ENCODE data around the gene GEMIN8.

Gene GEMIN8

GRCh38 chrX:14050709-14051108, 21.0 kb upstream of the GEMIN8 start:
- Histone ChIP-seq H3K9me3 (ENCODE audit: control insufficient read depth in 5 of 5, low read length in 5 of 5) (peaks cover 0 to 5% (median 0%) of the 10 kb centered on the region in 5 donors), H3K9ac (ENCODE audit: low read length in 5 of 5) (no peak overlapping the region), H3K27me3 (ENCODE audit: control insufficient read depth in 5 of 5, insufficient read depth in 4 of 5, low read length in 5 of 5) (peaks cover 0 to 28% (median 9%) of the 10 kb centered on the region in 5 donors), H3K4me1 (ENCODE audit: control insufficient read depth in 5 of 5, insufficient read depth in 5 of 5, low read length in 5 of 5) (no peaks in the 10 kb centered on the region), H3K36me3 (ENCODE audit: control insufficient read depth in 5 of 5, insufficient read depth in 5 of 5, low read length in 5 of 5) (no peaks in the 10 kb centered on the region), H3K27ac (ENCODE audit: low read depth, low read length) (no peak overlapping the region), H3K4me3 (ENCODE audit: low read depth in 1 of 5, low read length in 5 of 5) (no peak overlapping the region)

- H3K27me3 ChIP-seq (ENCODE audit: control insufficient read depth in 5 of 5, insufficient read depth in 4 of 5, low read length in 5 of 5) = peaks cover 0 to 12% (median 5%) of the 10 kb centered on the region in 5 donors
- H3K4me3 ChIP-seq (ENCODE audit: low read depth in 1 of 5, low read length in 5 of 5) = no peak overlapping the region
- H3K4me1 ChIP-seq (ENCODE audit: control insufficient read depth in 5 of 5, insufficient read depth in 5 of 5, low read length in 5 of 5) = no peaks in the 10 kb centered on the region
- H3K9ac ChIP-seq (ENCODE audit: low read length in 5 of 5) = no peak overlapping the region
- no peak overlapping the region for H3K27ac ChIP-seq (ENCODE audit: low read depth, low read length)
- no peaks in the 10 kb centered on the region for H3K9me3 ChIP-seq (ENCODE audit: control insufficient read depth in 5 of 5, low read length in 5 of 5)
- H3K36me3 ChIP-seq (ENCODE audit: control insufficient read depth in 5 of 5, insufficient read depth in 5 of 5, low read length in 5 of 5) = no peaks in the 10 kb centered on the region
Measured at GRCh38 chrX:14043209-14043608, 13.5 kb upstream of the GEMIN8 start.

- Histone ChIP-seq H3K4me1 (ENCODE audit: control insufficient read depth in 5 of 5, insufficient read depth in 5 of 5, low read length in 5 of 5) (no peaks in the 10 kb centered on the region), H3K9me3 (ENCODE audit: control insufficient read depth in 5 of 5, low read length in 5 of 5) (no peaks in the 10 kb centered on the region), H3K27me3 (ENCODE audit: control insufficient read depth in 5 of 5, insufficient read depth in 4 of 5, low read length in 5 of 5) (peaks cover 0 to 10% (median 4%) of the 10 kb centered on the region in 5 donors), H3K4me3 (ENCODE audit: low read depth in 1 of 5, low read length in 5 of 5) (no peak overlapping the region), H3K27ac (ENCODE audit: low read depth, low read length) (no peak overlapping the region), H3K9ac (ENCODE audit: low read length in 5 of 5) (no peak overlapping the region), H3K36me3 (ENCODE audit: control insufficient read depth in 5 of 5, insufficient read depth in 5 of 5, low read length in 5 of 5) (no peaks in the 10 kb centered on the region)
Measured at GRCh38 chrX:14039344-14039743, 9.7 kb upstream of the GEMIN8 start.

- Histone ChIP-seq H3K9ac (ENCODE audit: low read length in 5 of 5) (no peak overlapping the region), H3K27me3 (ENCODE audit: control insufficient read depth in 5 of 5, insufficient read depth in 4 of 5, low read length in 5 of 5) (peaks cover 0 to 10% (median 5%) of the 10 kb centered on the region in 5 donors), H3K4me1 (ENCODE audit: control insufficient read depth in 5 of 5, insufficient read depth in 5 of 5, low read length in 5 of 5) (no peaks in the 10 kb centered on the region), H3K27ac (ENCODE audit: low read depth, low read length) (no peak overlapping the region), H3K9me3 (ENCODE audit: control insufficient read depth in 5 of 5, low read length in 5 of 5) (no peaks in the 10 kb centered on the region), H3K36me3 (ENCODE audit: control insufficient read depth in 5 of 5, insufficient read depth in 5 of 5, low read length in 5 of 5) (no peaks in the 10 kb centered on the region), H3K4me3 (ENCODE audit: low read depth in 1 of 5, low read length in 5 of 5) (no peak overlapping the region)
Measured at GRCh38 chrX:14038375-14039085, 8.8 kb upstream of the GEMIN8 start.

- Histone ChIP-seq H3K9ac (ENCODE audit: low read length in 5 of 5) (no peak overlapping the region), H3K36me3 (ENCODE audit: control insufficient read depth in 5 of 5, insufficient read depth in 5 of 5, low read length in 5 of 5) (no peaks in the 10 kb centered on the region), H3K9me3 (ENCODE audit: control insufficient read depth in 5 of 5, low read length in 5 of 5) (no peaks in the 10 kb centered on the region), H3K27me3 (ENCODE audit: control insufficient read depth in 5 of 5, insufficient read depth in 4 of 5, low read length in 5 of 5) (peaks cover 0 to 4% (median 0%) of the 10 kb centered on the region in 5 donors), H3K27ac (ENCODE audit: low read depth, low read length) (no peak overlapping the region), H3K4me1 (ENCODE audit: control insufficient read depth in 5 of 5, insufficient read depth in 5 of 5, low read length in 5 of 5) (peaks cover 0 to 27% (median 23%) of the 10 kb centered on the region in 5 donors), H3K4me3 (ENCODE audit: low read depth in 1 of 5, low read length in 5 of 5) (no peak overlapping the region)
Measured at GRCh38 chrX:14032406-14032805, 2.7 kb upstream of the GEMIN8 start.

GRCh38 chrX:14030174-14030530, 460 bp upstream of the GEMIN8 start:
- H3K4me1 ChIP-seq (ENCODE audit: control insufficient read depth in 5 of 5, insufficient read depth in 5 of 5, low read length in 5 of 5) = peaks cover 0 to 31% (median 24%) of the 10 kb centered on the region in 5 donors
- no peaks in the 10 kb centered on the region for H3K36me3 ChIP-seq (ENCODE audit: control insufficient read depth in 5 of 5, insufficient read depth in 5 of 5, low read length in 5 of 5)
- H3K4me3 ChIP-seq (ENCODE audit: low read depth in 1 of 5, low read length in 5 of 5) = peak overlapping the region; percentile 71 to 83 (median 76)

GRCh38 chrX:14029039-14029424, 660 bp downstream of the GEMIN8 start:
- Histone ChIP-seq H3K36me3 (ENCODE audit: control insufficient read depth in 5 of 5, insufficient read depth in 5 of 5, low read length in 5 of 5) (peaks cover 0 to 4% (median 0%) of the 10 kb centered on the region in 5 donors), H3K4me1 (ENCODE audit: control insufficient read depth in 5 of 5, insufficient read depth in 5 of 5, low read length in 5 of 5) (peaks cover 0 to 31% (median 24%) of the 10 kb centered on the region in 5 donors), H3K4me3 (ENCODE audit: low read depth in 1 of 5, low read length in 5 of 5) (peak overlapping the region; percentile 73 to 83 (median 80)), H3K9ac (ENCODE audit: low read length in 5 of 5) (peak overlapping the region in 4 of 5 donors; percentile 42 to 82 (median 82)), H3K27ac (ENCODE audit: low read depth, low read length) (peak overlapping the region; percentile 73), H3K9me3 (ENCODE audit: control insufficient read depth in 5 of 5, low read length in 5 of 5) (no peaks in the 10 kb centered on the region), H3K27me3 (ENCODE audit: control insufficient read depth in 5 of 5, insufficient read depth in 4 of 5, low read length in 5 of 5) (peaks cover 0 to 4% (median 0%) of the 10 kb centered on the region in 5 donors)

More at GRCh38 chrX:14030174-14030530, 460 bp upstream of the GEMIN8 start:
- H3K9ac ChIP-seq (ENCODE audit: low read length in 5 of 5) = peak overlapping the region in 4 of 5 donors; percentile 42 to 82 (median 72)
- H3K27ac ChIP-seq (ENCODE audit: low read depth, low read length) = peak overlapping the region; percentile 73
- H3K27me3 ChIP-seq (ENCODE audit: control insufficient read depth in 5 of 5, insufficient read depth in 4 of 5, low read length in 5 of 5) = peaks cover 0 to 4% (median 0%) of the 10 kb centered on the region in 5 donors
- H3K9me3 ChIP-seq (ENCODE audit: control insufficient read depth in 5 of 5, low read length in 5 of 5) = no peaks in the 10 kb centered on the region

GRCh38 chrX:14028473-14028872, 1.2 kb downstream of the GEMIN8 start:
- Histone ChIP-seq H3K27ac (ENCODE audit: low read depth, low read length) (peak overlapping the region; percentile 73), H3K4me1 (ENCODE audit: control insufficient read depth in 5 of 5, insufficient read depth in 5 of 5, low read length in 5 of 5) (peaks cover 0 to 31% (median 24%) of the 10 kb centered on the region in 5 donors), H3K9me3 (ENCODE audit: control insufficient read depth in 5 of 5, low read length in 5 of 5) (no peaks in the 10 kb centered on the region), H3K4me3 (ENCODE audit: low read depth in 1 of 5, low read length in 5 of 5) (peak overlapping the region in 2 of 5 donors; percentile 76 to 80), H3K36me3 (ENCODE audit: control insufficient read depth in 5 of 5, insufficient read depth in 5 of 5, low read length in 5 of 5) (peaks cover 0 to 4% (median 0%) of the 10 kb centered on the region in 5 donors), H3K9ac (ENCODE audit: low read length in 5 of 5) (peak overlapping the region in 2 of 5 donors; percentile 82), H3K27me3 (ENCODE audit: control insufficient read depth in 5 of 5, insufficient read depth in 4 of 5, low read length in 5 of 5) (peaks cover 0 to 4% (median 0%) of the 10 kb centered on the region in 5 donors)

- Histone ChIP-seq H3K27ac (ENCODE audit: low read depth, low read length) (no peak overlapping the region), H3K9me3 (ENCODE audit: control insufficient read depth in 5 of 5, low read length in 5 of 5) (no peaks in the 10 kb centered on the region), H3K4me1 (ENCODE audit: control insufficient read depth in 5 of 5, insufficient read depth in 5 of 5, low read length in 5 of 5) (peaks cover 0 to 30% (median 23%) of the 10 kb centered on the region in 5 donors), H3K4me3 (ENCODE audit: low read depth in 1 of 5, low read length in 5 of 5) (no peak overlapping the region), H3K27me3 (ENCODE audit: control insufficient read depth in 5 of 5, insufficient read depth in 4 of 5, low read length in 5 of 5) (no peaks in the 10 kb centered on the region), H3K9ac (ENCODE audit: low read length in 5 of 5) (no peak overlapping the region), H3K36me3 (ENCODE audit: control insufficient read depth in 5 of 5, insufficient read depth in 5 of 5, low read length in 5 of 5) (peaks cover 0 to 4% (median 0%) of the 10 kb centered on the region in 5 donors)
Measured at GRCh38 chrX:14027511-14028019, 2.1 kb downstream of the GEMIN8 start.

GRCh38 chrX:14027036-14027435, 2.7 kb downstream of the GEMIN8 start:
- Histone ChIP-seq H3K9me3 (ENCODE audit: control insufficient read depth in 5 of 5, low read length in 5 of 5) (peaks cover 2 to 4% (median 3%) of the 10 kb centered on the region in 5 donors), H3K36me3 (ENCODE audit: control insufficient read depth in 5 of 5, insufficient read depth in 5 of 5, low read length in 5 of 5) (peaks cover 0 to 4% (median 0%) of the 10 kb centered on the region in 5 donors), H3K27me3 (ENCODE audit: control insufficient read depth in 5 of 5, insufficient read depth in 4 of 5, low read length in 5 of 5) (no peaks in the 10 kb centered on the region), H3K4me3 (ENCODE audit: low read depth in 1 of 5, low read length in 5 of 5) (no peak overlapping the region), H3K4me1 (ENCODE audit: control insufficient read depth in 5 of 5, insufficient read depth in 5 of 5, low read length in 5 of 5) (peaks cover 0 to 25% (median 20%) of the 10 kb centered on the region in 5 donors), H3K9ac (ENCODE audit: low read length in 5 of 5) (no peak overlapping the region), H3K27ac (ENCODE audit: low read depth, low read length) (no peak overlapping the region)
